HG03175 (cell line): ENCODE data around the gene PPP6R2.
A peak's percentile ranks its signal among the peaks of the same experiment; 100 is the strongest.
"Not testable (repeated sequence)": the region's sequence is repeated elsewhere in the genome, so short reads cannot be mapped to it uniquely, and the experiment has no call there.

Experiments used
- ATAC-seq: cut with Tn5 transposase; IDR thresholded peaks from one replicate; pipeline ENCODE4 v1.9.1; 2021; ENCODE audit warnings: mild to moderate bottlenecking, moderate library complexity; ENCODE audit not compliant: unreplicated experiment

The PPP6R2 gene

GRCh38 chr22:50338860-50339462 is 4.2 kb upstream of the PPP6R2 start:
- no peak for ATAC-seq

DNA sequence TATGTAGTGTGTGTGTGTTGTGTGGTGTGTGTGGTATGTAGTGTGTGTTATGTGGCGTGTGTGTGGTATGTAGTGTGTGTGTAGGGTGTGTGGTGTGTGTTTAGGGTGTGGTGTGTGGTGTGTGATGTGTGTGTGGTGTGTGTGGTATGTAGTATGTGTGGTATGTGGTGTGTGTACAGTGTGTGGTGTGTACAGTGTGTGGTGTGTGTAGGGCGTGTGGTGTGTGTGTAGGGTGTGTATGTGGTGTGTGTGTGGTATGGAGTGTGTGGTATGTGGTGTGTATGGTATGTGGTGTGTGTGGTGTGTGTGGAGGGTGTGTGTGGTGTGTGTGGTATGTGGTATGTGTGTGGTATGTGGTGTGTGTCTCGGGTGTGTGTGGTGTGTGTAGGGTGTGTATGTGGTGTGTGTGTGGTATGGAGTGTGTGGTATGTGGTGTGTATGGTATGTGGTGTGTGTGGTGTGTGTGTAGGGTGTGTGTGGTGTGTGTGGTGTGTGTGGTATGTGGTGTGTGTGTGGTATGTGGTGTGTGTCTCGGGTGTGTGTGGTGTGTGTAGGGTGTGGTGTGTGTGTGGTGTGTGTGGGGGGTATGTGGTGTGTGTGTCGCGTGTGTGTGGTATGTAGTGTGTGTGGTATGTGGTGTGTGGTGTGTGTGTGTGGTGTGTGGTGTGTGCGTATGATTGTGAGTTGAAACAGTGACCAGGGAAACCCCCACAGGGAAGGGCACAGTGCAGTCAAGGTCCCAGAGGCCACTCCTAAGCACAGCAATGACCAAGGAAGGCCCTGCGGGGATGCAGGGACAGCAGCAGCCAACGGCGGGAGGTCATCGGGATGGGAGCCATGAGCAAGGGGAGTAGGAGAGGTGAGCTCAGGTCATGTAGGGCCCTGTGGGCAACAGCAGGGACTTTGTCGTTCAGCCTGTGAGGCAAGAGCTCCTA is 2.9 kb upstream of the PPP6R2 start:
- ATAC-seq = no peak

DNA sequence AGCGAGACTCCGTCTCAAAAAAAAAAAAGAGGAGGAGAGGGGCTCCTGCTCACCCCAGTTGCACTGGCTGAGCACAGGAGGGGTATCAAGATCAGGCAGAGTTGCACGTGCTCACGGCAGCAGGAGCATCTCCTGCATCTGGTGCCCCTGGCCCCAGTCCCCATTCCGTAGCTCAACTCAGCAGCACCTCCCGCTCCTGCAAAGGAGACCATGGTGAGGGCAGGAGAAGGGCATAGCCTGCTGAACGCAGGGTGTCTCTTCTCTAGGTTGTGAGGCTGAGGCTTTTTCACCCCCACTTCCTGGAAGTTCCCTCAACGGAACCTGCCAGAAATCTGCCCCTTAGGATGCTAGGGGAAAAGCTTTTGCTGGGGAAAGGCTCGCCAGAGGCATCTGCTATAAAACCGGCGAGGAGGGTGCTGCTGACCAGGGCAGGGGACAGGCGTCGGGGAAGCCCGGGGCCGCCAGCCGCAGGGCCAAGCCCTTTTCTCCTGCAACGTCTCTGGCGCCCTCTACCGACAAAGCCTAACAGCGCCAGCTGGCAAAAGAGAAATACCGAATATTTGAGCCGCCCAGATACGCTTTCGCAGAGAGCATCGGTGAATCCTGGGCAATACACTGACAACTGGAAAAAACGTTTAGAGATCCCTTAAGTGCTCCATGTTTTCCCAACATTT is 1.0 kb upstream of the PPP6R2 start:
- ATAC-seq = peak; percentile 59

- ATAC-seq = no peak
Measured at GRCh38 chr22:50343541-50343935, 411 bp downstream of the PPP6R2 start.

GRCh38 chr22:50346470-50346869 is 3.3 kb downstream of the PPP6R2 start:
- no peak for ATAC-seq

- no peak for ATAC-seq
Measured at GRCh38 chr22:50347157-50347556, 4.0 kb downstream of the PPP6R2 start.

DNA sequence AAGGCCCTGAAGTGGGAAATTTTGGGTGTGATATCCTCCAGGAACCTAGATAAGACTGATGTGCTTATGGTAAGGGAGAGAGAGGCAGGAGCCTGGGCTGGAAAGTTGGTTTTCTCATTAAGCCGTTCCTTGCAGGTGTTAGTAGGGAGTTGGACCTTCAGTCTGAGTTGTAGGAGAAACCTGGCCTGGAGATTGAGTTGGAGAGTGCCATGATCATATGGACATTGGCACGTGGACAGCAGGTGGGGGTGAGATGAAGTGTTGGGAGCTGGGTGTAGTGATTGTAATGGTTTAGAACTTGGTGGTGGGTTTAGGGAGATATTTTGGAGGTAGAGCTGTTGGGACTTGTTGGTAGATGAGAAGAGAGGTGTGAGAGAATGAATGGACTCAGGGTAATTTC is 4.9 kb downstream of the PPP6R2 start:
- ATAC-seq = no peak

GRCh38 chr22:50356186-50356585 is 13.1 kb downstream of the PPP6R2 start:
- no peak for ATAC-seq

DNA sequence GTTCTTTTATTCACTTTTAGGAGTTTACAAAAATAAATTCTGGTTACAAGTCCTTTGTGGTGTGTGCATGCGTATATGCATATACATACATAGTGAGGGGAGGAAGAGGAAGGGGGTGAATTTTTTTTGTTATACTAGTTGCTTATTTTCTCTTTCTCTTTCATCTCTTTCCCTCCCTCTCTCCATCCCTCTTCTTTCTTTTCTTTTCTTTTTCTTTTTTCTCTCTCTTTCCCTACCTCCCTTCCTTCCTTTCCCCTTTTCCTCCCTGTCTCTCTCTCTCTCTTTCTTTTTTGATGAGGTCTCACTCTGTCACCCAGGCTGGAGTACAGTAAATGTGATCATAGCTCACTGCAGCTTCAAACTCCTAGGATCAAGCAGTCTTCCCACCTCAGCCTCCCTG is 14.1 kb downstream of the PPP6R2 start:
- ATAC-seq = no peak

DNA sequence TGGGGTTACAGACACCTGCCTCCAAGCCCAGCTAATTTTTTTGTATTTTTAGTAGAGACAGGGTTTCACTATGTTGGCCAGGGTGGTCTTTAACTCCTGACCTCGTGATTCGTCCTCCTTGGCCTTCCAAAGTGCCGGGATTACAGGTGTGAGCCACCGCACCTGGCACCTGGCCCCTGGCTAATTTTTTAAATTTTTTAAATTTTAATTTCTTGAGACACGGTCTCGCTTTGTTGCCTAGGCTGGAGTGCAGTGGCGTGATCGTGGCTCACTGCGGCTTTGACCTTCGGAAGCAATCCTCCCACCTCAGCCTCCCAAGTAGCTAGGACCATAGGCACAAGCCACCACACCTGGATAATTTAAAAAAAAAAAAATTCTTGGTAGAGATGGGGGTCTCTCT is 14.6 kb downstream of the PPP6R2 start:
- ATAC-seq = no peak

DNA sequence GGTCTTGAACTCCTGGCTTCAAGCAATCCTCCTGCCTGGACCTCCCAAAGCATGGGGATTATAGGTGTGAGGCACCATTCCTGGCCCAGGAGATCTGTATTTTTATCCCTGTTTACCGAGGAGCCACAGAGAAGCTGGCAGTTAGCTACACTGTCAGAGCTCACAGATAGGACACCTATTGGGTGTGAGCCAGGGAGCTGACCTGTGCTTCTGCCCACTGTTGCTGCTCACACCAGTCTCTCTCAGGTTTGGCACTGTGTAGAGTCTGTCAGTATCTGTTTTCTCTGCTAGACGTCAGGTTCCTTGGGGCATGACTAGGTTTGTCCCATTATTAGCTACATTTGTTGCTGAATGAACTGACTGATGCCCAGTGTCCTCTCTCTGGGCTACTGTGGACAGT is 17.5 kb downstream of the PPP6R2 start:
- ATAC-seq = no peak

DNA sequence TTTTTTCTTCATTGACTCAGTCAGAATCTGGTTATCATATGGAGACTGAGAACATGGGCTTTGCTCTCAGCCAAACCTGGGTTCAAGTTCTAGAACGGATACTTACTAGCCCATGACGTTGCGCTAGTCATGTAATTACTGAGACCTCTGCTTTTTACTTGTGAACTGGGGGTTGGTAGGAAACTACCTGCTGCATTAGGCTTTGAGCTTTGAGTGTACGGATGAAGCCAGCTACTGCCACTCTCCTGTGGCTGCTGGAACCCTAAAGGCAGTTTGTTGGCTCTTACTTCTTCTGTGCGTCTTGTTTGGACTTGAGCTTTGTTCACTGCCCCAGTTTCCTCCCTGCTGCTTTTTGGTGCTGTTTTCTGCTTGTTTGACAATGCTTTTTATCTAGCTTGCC is 18.1 kb downstream of the PPP6R2 start:
- no peak for ATAC-seq

DNA sequence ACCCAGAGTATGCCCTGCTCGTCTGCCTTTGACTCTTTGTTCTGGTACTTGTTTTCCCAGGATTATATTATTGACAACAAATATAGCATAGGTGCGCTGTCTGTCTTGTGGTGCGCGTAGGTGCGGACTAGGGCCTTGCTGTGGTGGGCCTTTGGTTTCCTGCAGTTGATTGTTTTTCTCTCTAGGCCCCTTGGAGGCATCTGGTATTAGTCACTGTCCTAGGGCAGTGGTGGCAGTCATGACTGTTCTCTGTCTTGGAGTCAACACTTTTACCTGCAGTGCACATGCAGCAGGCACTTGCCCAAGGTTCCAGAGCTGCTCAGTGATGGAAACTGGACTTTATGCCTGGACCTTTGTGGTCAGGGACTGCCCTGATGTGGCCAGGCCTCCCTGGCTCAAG is 18.6 kb downstream of the PPP6R2 start:
- no peak for ATAC-seq

- ATAC-seq = no peak
Measured at GRCh38 chr22:50363166-50363802, 20.2 kb downstream of the PPP6R2 start.

DNA sequence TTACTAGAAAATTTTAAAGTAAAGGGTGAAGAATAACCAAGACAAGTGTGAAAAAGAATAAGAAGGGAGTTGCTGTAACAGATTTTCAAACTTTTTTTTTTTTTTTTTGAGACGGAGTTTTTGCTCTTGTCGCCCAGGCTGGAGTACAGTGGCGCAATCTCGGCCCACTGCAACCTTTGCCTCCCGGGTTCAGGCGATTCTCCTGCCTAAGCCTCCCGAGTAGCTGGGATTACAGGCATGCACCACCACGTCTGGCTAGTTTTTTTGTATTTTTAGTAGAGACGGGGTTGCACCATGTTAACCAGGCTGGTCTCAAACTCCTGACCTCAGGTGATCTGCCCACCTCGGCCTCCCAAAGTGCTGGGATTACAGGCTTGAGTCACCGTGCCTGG is 20.7 kb downstream of the PPP6R2 start:
- ATAC-seq = not testable (repeated sequence)

- ATAC-seq = no peak
Measured at GRCh38 chr22:50367778-50368500, 24.8 kb downstream of the PPP6R2 start.

DNA sequence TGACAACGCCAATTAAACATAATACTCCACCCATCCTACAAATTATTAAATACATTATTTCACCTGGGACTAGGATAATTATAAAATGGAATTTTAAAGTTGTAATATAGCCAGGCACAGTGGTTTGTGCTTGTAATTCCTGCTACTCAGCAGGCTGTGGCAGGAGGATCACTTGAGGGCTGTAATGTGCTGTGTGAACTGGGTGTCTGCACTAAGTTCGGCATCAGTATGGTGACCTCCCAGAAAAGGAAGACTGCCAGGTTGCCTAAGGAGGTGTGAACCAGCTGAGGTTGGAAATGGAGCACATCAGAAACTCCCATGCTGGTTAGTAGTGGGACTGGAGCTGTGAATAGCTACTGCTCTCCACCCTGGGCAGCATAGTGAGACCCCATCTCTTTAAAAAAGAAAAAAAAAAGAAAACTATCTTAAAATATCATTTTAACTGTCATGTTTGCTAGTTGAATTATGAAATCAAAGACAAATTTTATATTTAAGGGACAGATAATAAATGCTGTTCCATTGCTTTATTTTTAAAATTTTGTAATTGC is 28.0 kb downstream of the PPP6R2 start:
- ATAC-seq = no peak

DNA sequence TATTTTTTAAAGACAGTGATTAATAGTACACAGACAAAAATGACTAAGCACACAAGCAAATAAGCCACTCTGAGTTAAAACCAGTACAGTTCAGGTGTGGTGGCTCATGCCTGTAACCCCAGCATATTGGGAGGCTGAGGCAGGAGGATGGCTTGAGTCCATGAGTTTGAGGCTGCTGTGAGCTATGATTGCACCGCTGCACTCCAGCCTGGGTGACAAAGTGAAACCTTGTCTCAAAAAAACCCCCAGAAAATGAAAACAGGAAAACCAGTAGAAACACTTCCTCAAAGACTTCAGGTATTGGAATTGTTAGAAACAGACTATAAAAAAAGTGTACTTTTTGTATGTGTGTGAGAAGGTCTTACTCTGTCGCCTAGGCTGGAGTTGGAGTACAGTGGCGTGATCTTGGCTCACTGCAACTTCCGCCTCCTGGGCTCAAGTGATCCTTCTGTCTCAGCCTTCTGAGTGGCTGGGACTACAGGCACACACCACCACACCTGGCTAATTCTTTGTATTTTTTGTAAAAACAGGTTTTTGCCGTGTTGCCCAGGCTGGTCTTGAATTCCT is 33.0 kb downstream of the PPP6R2 start:
- no peak for ATAC-seq

DNA sequence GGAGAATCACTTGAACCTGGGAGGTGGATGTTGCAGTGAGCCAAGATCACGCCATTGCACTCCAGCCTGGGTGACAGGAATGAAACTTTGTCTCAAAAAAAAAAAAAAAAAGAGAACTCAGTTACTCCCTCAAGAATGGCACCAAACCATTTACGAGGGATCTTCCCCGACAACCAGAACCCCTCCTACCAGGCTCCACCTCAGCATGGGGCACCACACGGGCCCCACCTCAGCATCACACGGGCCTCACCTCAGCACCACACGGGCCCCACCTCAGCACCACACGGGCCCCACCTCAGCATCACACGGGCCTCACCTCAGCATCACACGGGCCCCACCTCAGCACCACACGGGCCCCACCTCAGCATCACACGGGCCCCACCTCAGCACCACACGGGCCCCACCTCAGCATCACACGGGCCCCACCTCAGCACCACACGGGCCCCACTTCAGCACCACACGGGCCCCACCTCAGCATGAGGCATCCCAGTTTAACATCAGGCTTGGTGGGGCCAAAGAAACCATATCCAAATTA is 38.0 kb downstream of the PPP6R2 start:
- ATAC-seq = not testable (repeated sequence)
